GM12878 (cell line): Measurements from ENCODE around the gene RARG. TPM values are rescaled to one million over a fixed set of nuclear protein-coding genes. Genes with fewer than 3 reads are reported as not detected.

Experiments
- BCL11A ChIP-seq: IDR thresholded peaks from 2 replicates; pipeline ENCODE4 v1.6.1; 2011; ENCODE audit warnings: low read depth, low read length
- BHLHE40 ChIP-seq, 2 experiments: fragments of 450-650 bp in 1 of 2; IDR thresholded peaks; 2 replicates each; pipeline ENCODE4 v1.6.1; 2011 to 2017; ENCODE audit warnings: low read depth in 2 of 2, borderline replicate concordance in 1 of 2, improper control_type of control experiment in 1 of 2, low read length in 1 of 2, mild to moderate bottlenecking in 1 of 2
- BRCA1 ChIP-seq: IDR thresholded peaks from 2 replicates; pipeline ENCODE4 v1.6.1; 2011; ENCODE audit warnings: low read depth, low read length, improper control_type of control experiment
- CREM ChIP-seq: IDR thresholded peaks from 2 replicates; pipeline ENCODE4 v1.6.1; 2014; ENCODE audit warnings: antibody characterized with exemption, low read depth
- DPF2 ChIP-seq: fragments of 450-650 bp; IDR thresholded peaks from 2 replicates; pipeline ENCODE4 v1.6.1; 2017; ENCODE audit warnings: mild to moderate bottlenecking
- NR2C2 ChIP-seq: IDR thresholded peaks from 2 replicates; pipeline ENCODE4 v1.6.1; 2011; ENCODE audit warnings: borderline replicate concordance, low read depth; ENCODE audit not compliant: control insufficient read depth, insufficient read length
- SPI1 ChIP-seq: IDR thresholded peaks from 2 replicates; pipeline ENCODE4 v1.6.1; 2011; ENCODE audit warnings: low read depth, mild to moderate bottlenecking, low read length, moderate library complexity, borderline replicate concordance; ENCODE audit not compliant: insufficient read depth
- polyA plus RNA-seq, 11 experiments: library from polyadenylated mRNA; depleted of rRNA in 4 of 11; unstranded in 6 of 11; stranded (reverse) in 5 of 11; fragments of >200 nt; fragmentation: Nextera tagmentation in 4 of 11; fragmentation: Illumina TruSeq in 1 of 11; extraction: Ambion mirVana in 4 of 11; extraction: Trizol in 1 of 11; gene quantifications; 1 replicate in 1 of 11; 2 replicates in 10 of 11; pipeline versions ENCODE4 v1.2.1 to v1.2.3, GENCODE V29; 2011 to 2016; ENCODE audit warnings: inconsistent platforms in 2 of 11, missing spikeins in 2 of 11, low read depth in 1 of 11
- total RNA-seq, 4 experiments: library from RNA; depleted of rRNA in 3 of 4; stranded (reverse); fragments of >200 nt in 3 of 4; fragmentation: Illumina TruSeq in 1 of 4; extraction: Trizol in 1 of 4; gene quantifications; 2 replicates each; pipeline versions ENCODE4 v1.2.1 to v1.2.3, GENCODE V29; 2013 to 2021
- TF ChIP-seq, protein P1 (sequence below), 3 experiments: IDR thresholded peaks in 2 of 3; conservative IDR thresholded peaks in 1 of 3; 2 replicates each; pipeline ENCODE4 v1.5.1; 2011; ENCODE audit warnings: low read depth in 3 of 3, low read length in 3 of 3, mild to moderate bottlenecking in 3 of 3, control low read depth in 2 of 3, moderate library complexity in 2 of 3, inconsistent platforms in 1 of 3, mixed read lengths in 1 of 3; ENCODE audit not compliant: control insufficient read depth in 2 of 3, insufficient read depth in 1 of 3; ENCODE audit errors: extremely low read depth in 1 of 3

The RARG gene
- total and polyA plus RNA-seq, 10 of the 15 experiments (the other 5 are each of a cell fraction or from before 2014, with no cell fraction given): 0.27 to 8.1 (median 4.1) TPM

DNA sequence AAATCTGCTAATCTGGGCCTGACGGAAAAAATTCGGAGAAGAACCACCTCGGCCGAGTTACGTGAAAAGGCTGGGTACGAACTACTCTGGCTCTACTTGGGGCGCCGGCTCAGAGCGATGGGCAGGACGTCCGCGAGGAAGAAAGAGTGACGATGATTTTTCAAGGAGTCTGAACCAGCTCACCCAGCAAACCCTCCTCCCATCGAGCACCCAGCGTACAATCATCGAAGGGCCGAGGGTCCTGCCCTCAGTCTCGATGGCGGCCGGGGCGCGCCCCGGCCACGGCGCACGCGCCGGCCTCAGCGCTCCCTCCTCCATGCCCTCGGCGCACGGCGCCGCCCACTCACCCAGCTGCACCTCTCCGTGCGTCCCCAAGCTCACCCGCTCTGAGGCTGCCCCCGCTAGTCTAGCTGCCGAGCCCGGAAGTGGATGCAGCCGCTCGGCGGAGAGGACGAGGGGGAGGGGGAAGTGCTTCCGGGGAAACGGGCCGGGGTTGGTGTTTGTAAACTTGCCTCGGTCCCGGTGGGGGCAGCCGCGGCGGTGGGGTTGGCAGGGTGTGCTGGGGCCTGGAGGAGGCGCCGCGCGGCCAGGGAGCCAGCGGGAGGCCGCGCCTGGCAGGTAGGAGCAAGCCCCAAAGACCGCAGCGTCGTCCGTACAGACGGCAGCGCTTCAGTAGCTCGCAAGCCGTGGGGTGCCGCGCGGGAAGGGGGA, 51.6 kb downstream of the RARG start, which contains the start of the genes CSAD and ZNF740 (continued):
- TF ChIP-seq, protein P1, sequence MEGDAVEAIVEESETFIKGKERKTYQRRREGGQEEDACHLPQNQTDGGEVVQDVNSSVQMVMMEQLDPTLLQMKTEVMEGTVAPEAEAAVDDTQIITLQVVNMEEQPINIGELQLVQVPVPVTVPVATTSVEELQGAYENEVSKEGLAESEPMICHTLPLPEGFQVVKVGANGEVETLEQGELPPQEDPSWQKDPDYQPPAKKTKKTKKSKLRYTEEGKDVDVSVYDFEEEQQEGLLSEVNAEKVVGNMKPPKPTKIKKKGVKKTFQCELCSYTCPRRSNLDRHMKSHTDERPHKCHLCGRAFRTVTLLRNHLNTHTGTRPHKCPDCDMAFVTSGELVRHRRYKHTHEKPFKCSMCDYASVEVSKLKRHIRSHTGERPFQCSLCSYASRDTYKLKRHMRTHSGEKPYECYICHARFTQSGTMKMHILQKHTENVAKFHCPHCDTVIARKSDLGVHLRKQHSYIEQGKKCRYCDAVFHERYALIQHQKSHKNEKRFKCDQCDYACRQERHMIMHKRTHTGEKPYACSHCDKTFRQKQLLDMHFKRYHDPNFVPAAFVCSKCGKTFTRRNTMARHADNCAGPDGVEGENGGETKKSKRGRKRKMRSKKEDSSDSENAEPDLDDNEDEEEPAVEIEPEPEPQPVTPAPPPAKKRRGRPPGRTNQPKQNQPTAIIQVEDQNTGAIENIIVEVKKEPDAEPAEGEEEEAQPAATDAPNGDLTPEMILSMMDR (IDR thresholded peaks at IDR 0.05 in 2 of 3, conservative IDR thresholded peaks at IDR 0.05 in 1 of 3; ENCODE audit: control insufficient read depth in 2 of 3, extremely low read depth in 1 of 3, insufficient read depth in 1 of 3, low read depth in 3 of 3, low read length in 3 of 3): peak in 2 of 3 experiments; percentile 2 to 12; a peak in 1 of 6 replicates
- TF ChIP-seq BHLHE40 (IDR thresholded peaks at IDR 0.05; ENCODE audit: borderline replicate concordance in 1 of 2, low read depth in 2 of 2, low read length in 1 of 2) (peak; percentile 54 to 84; a peak in 3 of 4 replicates), SPI1 (peak; percentile 65; the same call in 1 of the 2 replicates), NR2C2 (peak; percentile 68), BRCA1 (no peak), CREM (peak; percentile 41; the same call in 1 of the 2 replicates), DPF2 (0 out of 2 replicates have a peak, but pooled peaks have one; percentile 71), BCL11A (no peak)
